PC-9 (cell line): ENCODE data around the gene ZFPM1. TPM values are rescaled to one million over a fixed set of nuclear protein-coding genes. Genes with fewer than 3 reads are reported as not detected.
A peak's percentile ranks its signal among the peaks of the same experiment; 100 is the strongest.

Experiments used
- BruUV-seq: library from RNA; stranded (reverse); fragments of 400-500 nt; replicated peaks from 2 replicates; lab custom pipeline; 2021; lab: Mats Ljungman, UMichigan
- CTCF ChIA-PET: fragments of 300-600 bp; sonication (Branson Sonifier 250); formaldehyde crosslinking; loops from one replicate; lab custom pipeline; 2022; ENCODE audit warnings: antibody characterized with exemption; lab: Charles Lee
- POLR2A ChIA-PET: fragments of 300-600 bp; sonication (Branson Sonifier 250); formaldehyde crosslinking; loops from one replicate; lab custom pipeline; 2022; ENCODE audit warnings: antibody characterized with exemption; ENCODE audit not compliant: unreplicated experiment; lab: Charles Lee
- DNase-seq, 2 experiments: peaks; one replicate each; pipeline versions ENCODE4 v3.0.0 to v3.0.0-alpha.2; 2015 to 2022; ENCODE audit warnings: mixed read lengths in 1 of 2
- H2AFZ ChIP-seq: fragments of 200-600 bp; sonication (generic); 2 replicates; pipeline ENCODE4 v1.8.1; 2017; ENCODE audit warnings: antibody characterized with exemption
- H3F3A ChIP-seq: fragments of 200-600 bp; sonication (generic); 2 replicates; pipeline ENCODE4 v1.8.1; 2017; ENCODE audit warnings: antibody characterized with exemption, mild to moderate bottlenecking, low read depth; ENCODE audit not compliant: insufficient read depth
- H3K27ac ChIP-seq: fragments of 200-600 bp; sonication (generic); 2 replicates; pipeline ENCODE4 v1.6.1; 2016; ENCODE audit warnings: mixed run types
- H3K27me3 ChIP-seq: fragments of 200-600 bp; sonication (generic); 2 replicates; pipeline ENCODE4 v1.6.1; 2016; ENCODE audit warnings: low read depth, mixed run types; ENCODE audit not compliant: insufficient read depth
- H3K36me3 ChIP-seq: fragments of 200-600 bp; sonication (generic); 2 replicates; pipeline ENCODE4 v1.6.1; 2016; ENCODE audit warnings: low read depth, mixed run types
- H3K4me1 ChIP-seq: fragments of 200-600 bp; sonication (generic); replicated peaks from 2 replicates; pipeline ENCODE4 v1.6.1; 2016; ENCODE audit warnings: mixed run types; ENCODE audit not compliant: insufficient read depth
- H3K4me2 ChIP-seq: fragments of 200-600 bp; sonication (generic); 2 replicates; pipeline ENCODE4 v1.6.1; 2017; ENCODE audit warnings: mixed run types
- H3K4me3 ChIP-seq: fragments of 200-600 bp; sonication (generic); 2 replicates; pipeline ENCODE4 v1.6.1; 2016; ENCODE audit warnings: mixed run types
- H3K79me2 ChIP-seq: fragments of 200-600 bp; sonication (generic); 2 replicates; pipeline ENCODE4 v1.6.1; 2017; ENCODE audit warnings: low read depth, mixed run types
- H3K9me2 ChIP-seq: fragments of 200-600 bp; sonication (generic); 2 replicates; pipeline ENCODE4 v1.8.1; 2017; ENCODE audit warnings: mild to moderate bottlenecking; ENCODE audit not compliant: insufficient read depth
- H3K9me3 ChIP-seq: fragments of 200-600 bp; sonication (generic); 2 replicates; pipeline ENCODE4 v1.8.1; 2016; ENCODE audit warnings: low read depth; ENCODE audit not compliant: insufficient read depth
- H4K20me1 ChIP-seq: fragments of 200-600 bp; sonication (generic); 2 replicates; pipeline ENCODE4 v1.8.1; 2017; ENCODE audit not compliant: insufficient read depth
- CTCF ChIP-seq: fragments of 200-600 bp; sonication (generic); conservative IDR thresholded peaks from 2 replicates; pipeline ENCODE4 v1.6.1; 2017; ENCODE audit warnings: mixed run types, antibody characterized with exemption, mild to moderate bottlenecking, moderate library complexity
- EZH2 ChIP-seq: fragments of 200-600 bp; sonication (generic); IDR thresholded peaks from 2 replicates; pipeline ENCODE4 v1.8.0; 2017; ENCODE audit warnings: antibody characterized with exemption, low read depth
- intact Hi-C: fragments of 100-400 bp; cut with micrococcal nuclease; formaldehyde crosslinking; loops from one replicate; pipeline ENCODE4 v1.10.0; 2022; ENCODE audit not compliant: unreplicated experiment
- total RNA-seq: library from RNA; stranded (reverse); gene quantifications from 2 replicates; pipeline ENCODE4 v1.2.3, GENCODE V29; 2021

The ZFPM1 gene
- total RNA-seq, 1 experiment from 2014 or later, result 19.7 TPM

GRCh38 chr16:88568710-88569613, 115.9 kb downstream of the ZFPM1 start:
- Histone ChIP-seq H3K4me1 (peaks cover 18% of the 10 kb centered on the region), H4K20me1 (peaks cover 31% of the 10 kb centered on the region), H3K9me3 (no peaks in the 10 kb centered on the region), H2AFZ (peak overlapping the region; percentile 97), H3K36me3 (0 out of 2 replicates have a peak, but pooled peaks cover 9% of the 10 kb centered on the region), H3K27me3 (no peaks in the 10 kb centered on the region), H3K27ac (no peak overlapping the region), H3K9me2 (no peaks in the 10 kb centered on the region), H3K4me3 (peak overlapping the region; percentile 95), H3K4me2 (peak overlapping the region; percentile 95), H3K79me2 (peaks cover 40% of the 10 kb centered on the region), H3F3A (no peaks in the 10 kb centered on the region; the same call in none of the 2 replicates)
- CTCF ChIA-PET, result no interaction called here
- TF ChIP-seq CTCF (no peak), EZH2 (no peak)
- DNase-seq, result no peak
- intact Hi-C loops, result no loop called here
- POLR2A ChIA-PET, result no interaction called here
- no TSS peak for BruUV-seq

GRCh38 chr16:88569614-88569984, 116.5 kb downstream of the ZFPM1 start:
- DNase-seq, result no peak
- Histone ChIP-seq H3K9me3 (no peaks in the 10 kb centered on the region), H3K27ac (no peak overlapping the region), H2AFZ (peak overlapping the region; percentile 97), H3K79me2 (peaks cover 45% of the 10 kb centered on the region), H3K36me3 (0 out of 2 replicates have a peak, but pooled peaks cover 9% of the 10 kb centered on the region), H3K4me2 (peak overlapping the region; percentile 95), H3K4me3 (peak overlapping the region; percentile 95), H3K4me1 (peaks cover 18% of the 10 kb centered on the region), H3K9me2 (no peaks in the 10 kb centered on the region), H3K27me3 (no peaks in the 10 kb centered on the region), H4K20me1 (peaks cover 36% of the 10 kb centered on the region), H3F3A (no peaks in the 10 kb centered on the region; the same call in none of the 2 replicates)
- TF ChIP-seq EZH2 (no peak), CTCF (no peak)
- TSS peak; percentile 80 for BruUV-seq
- intact Hi-C loops, result no loop called here
- CTCF ChIA-PET, result interaction anchor here (0.6 kb wide), 1 partner anchor 941 kb away, joined by 5 read pairs; no protein-coding TSS in a partner anchor
- POLR2A ChIA-PET, result interaction anchor here (0.6 to 0.7 kb wide), 2 partner anchors 185 to 621 kb away, joined by 4 to 8 read pairs; no protein-coding TSS in a partner anchor

GRCh38 chr16:88569985-88570690, 117.1 kb downstream of the ZFPM1 start, which contains the start of gene ZC3H18:
TSS of gene ZC3H18 (plus strand) at chr16:88570403. CDS start at chr16:88577124, 6,721 bp downstream.
- H3K36me3 ChIP-seq, result 0 out of 2 replicates have a peak, but pooled peaks cover 9% of the 10 kb centered on the region
- POLR2A ChIA-PET, result interaction anchor here (0.6 to 0.7 kb wide), 3 partner anchors 186 to 791 kb away, joined by 3 to 8 read pairs (median 4); no protein-coding TSS in a partner anchor
- intact Hi-C loops, result loop anchor here (1.0 to 5.0 kb wide), 3 partner anchors 619 to 793 kb away; partner anchors contain the start of genes BANP and ZNF778
- DNase-seq, result peak; percentile 78 to 97
- no peaks in the 10 kb centered on the region for H3K9me2 ChIP-seq
- peak within 1 kb of the TSS; percentile 97 for H2AFZ ChIP-seq
- TF ChIP-seq CTCF (no peak), EZH2 (no peak)
- H4K20me1 ChIP-seq, result peaks cover 39% of the 10 kb centered on the region
- H3K27me3 ChIP-seq, result no peaks in the 10 kb centered on the region
- no peaks in the 10 kb centered on the region for H3K9me3 ChIP-seq
- CTCF ChIA-PET, result interaction anchor here (0.6 kb wide), 2 partner anchors 639 to 940 kb away, joined by 5 to 12 read pairs; no protein-coding TSS in a partner anchor
- H3K79me2 ChIP-seq, result peaks cover 47% of the 10 kb centered on the region
- peaks cover 18% of the 10 kb centered on the region for H3K4me1 ChIP-seq
- peak within 1 kb of the TSS; percentile 95 for H3K4me3 ChIP-seq
- no peak within 1 kb of the TSS for H3K27ac ChIP-seq
- H3F3A ChIP-seq, result no peaks in the 10 kb centered on the region; the same call in none of the 2 replicates
- H3K4me2 ChIP-seq, result peak within 1 kb of the TSS; percentile 97
- no TSS peak for BruUV-seq
